GM19452 (cell line): ENCODE measurements around the gene GPR171.
"Not testable (repeated sequence)": the region's sequence is repeated elsewhere in the genome, so short reads cannot be mapped to it uniquely, and the experiment has no call there.

Experiments used
- ATAC-seq: cut with Tn5 transposase; IDR thresholded peaks from one replicate; pipeline ENCODE4 v1.9.1; 2021; ENCODE audit not compliant: unreplicated experiment

The GPR171 gene

DNA sequence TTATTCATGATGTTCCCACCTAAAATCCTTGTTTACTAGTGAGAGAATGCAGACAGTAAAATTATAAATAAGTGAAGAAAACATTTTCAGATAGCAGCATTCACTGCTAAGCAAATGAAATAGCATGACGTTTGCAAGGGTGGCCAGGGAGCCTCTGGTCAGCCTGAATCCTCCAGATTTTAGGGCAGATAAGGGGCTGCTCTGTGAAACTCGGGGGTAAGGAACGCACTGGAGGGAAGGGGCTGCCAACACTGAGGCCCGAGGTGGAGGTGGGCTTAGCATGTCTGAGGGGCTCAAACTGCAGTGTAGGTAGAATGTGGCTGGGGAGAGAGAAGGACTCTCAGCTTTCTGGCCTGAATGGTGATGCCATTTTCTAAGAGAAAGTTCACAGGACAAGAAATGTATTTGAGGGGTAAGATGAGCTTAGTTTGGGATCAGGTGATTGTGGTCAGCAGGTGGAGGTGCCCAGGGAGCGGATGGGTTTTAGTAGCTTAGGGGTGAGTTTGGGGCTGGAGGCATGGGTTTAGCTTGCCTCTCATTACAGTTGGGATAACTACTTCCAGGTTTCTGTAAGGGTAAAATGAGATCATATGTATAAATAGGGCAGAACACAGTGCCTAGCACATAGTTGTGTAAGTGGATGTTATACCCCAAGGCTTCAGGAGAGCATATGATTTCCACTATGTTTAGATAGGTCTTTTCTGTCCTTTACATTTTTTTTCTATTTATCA lies 20.5 kb downstream of the GPR171 start:
- ATAC-seq: no peak

DNA sequence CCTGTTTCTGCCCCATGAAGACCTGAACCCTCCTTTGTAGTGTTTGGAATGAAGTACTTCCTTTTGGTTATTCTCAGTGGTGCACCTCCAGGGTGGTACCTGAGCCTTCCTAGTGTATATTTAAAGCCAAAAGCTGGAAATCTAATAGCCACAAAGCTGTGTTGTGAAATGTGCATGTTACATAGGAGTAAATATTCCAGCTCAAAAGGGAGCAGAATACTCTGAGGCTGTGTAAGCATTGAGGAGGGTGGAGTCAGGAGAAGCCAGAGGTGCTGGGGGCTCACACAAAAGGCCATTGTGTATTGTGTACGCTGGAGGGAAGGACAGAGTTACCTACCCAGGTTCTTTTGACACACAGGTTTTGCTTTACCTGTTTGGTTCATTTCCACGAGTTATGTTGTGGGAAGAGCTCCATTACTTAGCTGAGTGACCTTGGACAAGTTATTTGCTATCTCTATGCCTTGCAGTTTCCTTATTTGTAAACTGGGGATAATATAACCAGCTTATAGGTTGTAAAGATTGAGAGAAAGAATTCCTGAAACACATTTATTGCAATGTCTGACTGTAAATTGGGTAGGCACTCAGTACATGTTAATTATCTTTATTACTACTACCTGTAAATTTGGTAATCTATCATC lies 24.7 kb downstream of the GPR171 start:
- no peak for ATAC-seq

DNA sequence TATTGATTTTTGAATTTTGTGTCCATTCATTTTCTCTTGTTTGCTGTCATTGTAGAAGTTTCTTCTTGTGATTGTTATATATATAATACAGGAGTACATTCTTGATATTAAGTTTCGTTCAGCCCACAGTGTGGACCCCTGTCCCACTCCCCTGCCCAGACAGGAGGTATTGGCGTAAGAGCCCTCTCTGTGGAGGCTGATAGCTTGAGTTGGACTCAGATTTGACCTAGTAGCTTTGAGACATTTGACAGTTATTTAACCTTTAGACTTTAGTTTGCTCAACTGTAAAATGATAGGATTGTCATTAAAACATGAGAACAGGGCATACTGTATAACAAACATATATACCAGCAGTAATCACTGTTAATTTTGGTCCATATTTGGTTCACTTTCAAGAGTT lies 27.1 kb downstream of the GPR171 start:
- ATAC-seq: no peak

DNA sequence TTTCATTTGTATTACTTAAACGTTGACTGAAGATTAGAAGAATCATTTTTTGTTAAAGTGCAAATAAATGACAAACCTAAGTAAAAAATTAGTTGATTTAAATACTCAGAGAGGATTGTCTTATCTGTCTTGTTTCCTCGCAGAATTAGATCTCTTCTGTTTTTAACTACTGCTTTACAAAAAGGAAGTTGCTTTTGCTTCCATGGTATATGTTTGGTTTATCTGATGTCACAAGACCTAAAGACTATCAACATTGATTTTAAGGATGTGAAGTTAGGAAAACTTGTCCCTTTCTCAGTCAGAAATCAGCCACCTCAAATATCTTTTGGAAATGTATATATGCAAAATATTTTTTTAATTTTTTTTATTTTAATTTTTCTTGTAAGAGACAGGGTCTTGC lies 28.7 kb downstream of the GPR171 start:
- no peak for ATAC-seq

DNA sequence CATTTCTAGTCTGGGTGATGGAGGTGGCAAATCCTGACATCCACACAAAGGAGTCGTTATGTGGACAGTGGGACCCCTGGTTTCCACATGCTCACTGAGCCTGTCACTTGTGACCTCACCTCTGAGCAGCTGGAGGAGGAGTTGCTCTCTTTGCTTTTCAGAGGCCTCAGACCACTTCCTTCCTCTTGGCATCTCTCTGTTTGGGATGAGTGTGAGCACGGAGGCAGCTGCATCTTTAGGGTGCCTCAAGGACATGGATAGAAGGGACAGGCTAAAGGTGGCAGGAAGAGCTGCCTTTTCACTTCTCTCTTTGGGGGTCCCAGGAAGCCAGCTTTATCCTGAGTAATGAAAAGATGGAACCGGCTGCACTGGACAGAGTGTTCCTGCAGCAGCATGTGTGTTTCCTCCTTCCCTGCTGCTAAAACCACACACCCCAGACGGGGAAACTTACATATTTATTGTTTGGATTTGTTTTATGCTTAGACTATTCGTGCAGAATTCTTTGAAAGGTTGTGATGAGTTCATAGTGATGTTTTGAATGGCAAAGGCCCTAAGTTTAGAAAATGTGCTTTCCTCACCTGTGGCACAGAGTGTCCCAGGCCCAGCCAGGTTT lies 31.8 kb downstream of the GPR171 start:
- ATAC-seq: peak; percentile 68

DNA sequence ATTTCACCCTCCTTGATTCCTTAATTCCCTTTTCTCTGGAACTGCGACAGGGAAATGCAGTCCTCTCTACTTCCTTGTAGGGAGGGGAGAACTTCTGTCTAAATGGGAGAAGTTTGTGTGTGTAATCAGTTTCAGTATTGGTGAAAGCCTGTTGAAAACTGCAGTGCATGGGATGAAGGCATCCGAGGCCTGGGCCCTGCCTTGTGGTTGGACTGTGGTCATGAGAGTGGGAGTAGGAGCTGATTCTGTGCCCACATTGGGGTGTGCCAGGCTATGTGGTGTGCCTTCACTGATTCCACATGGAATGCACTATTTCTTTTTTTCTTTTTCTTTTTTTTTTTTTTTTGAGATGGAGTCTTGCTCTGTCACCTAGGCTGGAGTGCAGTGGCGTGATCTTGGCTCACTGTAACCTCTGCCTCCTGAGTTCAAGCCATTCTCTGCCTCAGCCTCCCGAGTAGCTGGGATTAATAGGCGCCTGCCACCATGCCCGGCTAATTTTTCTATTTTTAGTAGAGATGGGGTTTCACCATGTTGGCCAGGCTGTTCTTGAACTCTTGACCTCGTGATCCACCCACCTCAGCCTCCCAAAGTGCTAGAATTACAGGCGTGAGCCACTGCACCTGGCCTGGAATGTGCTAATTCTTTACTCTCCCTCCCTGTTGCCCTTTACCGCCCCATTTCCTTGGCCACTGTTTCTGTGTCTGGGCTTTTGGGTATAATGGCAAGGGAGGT lies 32.9 kb downstream of the GPR171 start:
- ATAC-seq: not testable (repeated sequence)

DNA sequence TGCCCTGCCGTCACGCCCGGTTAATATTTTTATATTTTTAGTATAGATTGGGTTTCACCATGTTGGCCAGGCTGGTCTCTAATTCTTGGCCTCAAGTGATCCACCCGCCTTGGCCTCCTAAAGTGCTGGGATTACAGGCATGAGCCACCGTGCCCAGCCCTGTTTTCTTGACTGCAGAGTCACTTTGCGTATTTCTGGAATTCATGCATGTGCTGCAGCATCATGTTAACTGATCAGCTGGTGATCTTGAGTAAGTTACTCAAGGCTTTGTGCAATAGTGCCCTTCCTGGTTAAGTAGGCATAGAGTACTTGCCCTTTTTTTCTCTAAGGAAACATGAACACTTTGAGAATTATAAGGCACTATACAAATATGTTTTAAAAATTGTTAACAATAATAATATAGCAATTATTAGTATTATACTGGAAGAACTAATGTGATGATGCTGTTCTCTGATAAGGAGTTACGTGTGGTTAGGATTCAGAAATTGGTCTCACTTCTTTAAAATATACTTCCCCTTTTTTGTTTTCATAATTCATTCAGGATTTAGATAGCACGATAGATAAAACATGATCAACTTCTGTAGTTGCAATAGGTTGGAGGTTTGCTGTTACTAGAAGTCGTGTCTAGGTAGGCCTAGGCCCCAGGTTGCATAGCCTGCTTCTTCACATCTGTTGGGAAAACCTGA lies 33.6 kb downstream of the GPR171 start:
- ATAC-seq: no peak

DNA sequence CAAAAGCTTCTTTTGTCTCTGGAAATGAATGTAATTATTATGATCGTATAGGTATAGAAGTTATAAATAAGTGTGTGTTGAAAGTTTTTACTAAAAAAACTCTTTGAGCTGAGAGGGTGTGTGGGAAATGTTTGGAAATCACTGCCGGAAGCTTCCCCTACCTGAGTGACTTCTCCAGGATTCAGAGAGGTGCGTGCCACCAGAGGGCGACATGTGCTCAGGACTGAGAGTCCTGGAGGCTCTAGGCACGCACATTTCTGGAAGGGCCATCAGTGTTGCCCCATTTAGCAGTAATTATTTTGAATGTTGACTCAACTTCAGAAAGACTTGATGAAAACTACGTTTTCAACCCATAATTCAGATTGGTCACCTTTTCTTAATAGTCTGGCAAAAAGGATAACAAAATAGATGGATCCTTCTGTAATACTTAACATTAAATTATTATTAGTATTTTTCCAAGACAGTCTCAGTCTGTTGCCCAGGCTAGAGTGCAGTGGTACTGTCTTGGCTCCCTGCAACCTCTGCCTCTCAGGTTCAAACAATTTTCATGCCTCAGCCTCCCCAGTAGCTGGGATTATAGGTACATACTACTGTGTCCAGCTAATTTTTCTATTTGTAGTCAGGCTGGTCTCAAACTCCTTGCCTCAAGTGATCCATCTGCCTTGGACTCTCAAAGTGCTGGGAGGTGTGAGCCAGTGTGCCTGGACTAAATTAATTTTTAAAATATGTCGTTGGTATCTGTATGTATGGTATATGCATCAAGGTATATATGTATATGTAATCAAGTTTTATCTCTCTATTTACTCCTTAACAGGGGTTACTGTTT lies 34.5 kb downstream of the GPR171 start:
- peak; percentile 44 for ATAC-seq

DNA sequence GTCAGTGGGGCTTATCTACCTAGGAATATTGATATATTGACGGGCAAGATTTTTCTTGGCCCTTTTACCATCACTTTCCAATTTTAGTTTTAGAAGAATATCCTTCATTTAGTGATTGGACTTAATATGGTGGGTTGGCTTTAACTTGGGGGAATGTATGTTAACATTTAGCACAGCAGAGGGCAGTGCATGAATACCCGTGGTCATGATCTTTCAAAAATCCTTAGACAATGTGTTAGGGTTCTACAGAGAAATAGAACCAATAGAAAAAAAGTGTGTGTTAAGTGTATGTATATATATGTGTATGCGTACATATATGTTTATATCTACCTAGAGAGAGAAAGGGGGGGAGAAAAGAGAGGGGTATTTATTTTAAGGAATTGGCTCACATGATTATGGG lies 36.9 kb downstream of the GPR171 start:
- no peak for ATAC-seq

DNA sequence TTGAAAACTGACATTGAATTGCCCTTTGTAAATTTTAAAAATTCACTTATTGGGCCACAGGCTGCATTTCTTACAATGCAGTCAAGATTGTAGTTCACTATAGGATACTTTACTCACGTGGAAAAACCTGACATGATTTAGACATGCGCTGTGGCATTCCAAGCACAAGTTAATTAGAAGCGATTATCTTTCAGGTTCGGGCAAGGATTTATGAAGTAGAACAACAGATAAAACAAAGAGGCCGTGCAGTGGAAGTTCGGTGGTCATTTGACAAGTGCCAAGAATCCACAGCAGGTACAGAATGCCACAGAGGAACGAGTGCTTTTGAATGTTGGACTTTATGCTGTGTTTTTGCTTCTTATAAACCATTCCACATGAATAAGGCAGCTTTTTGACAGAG lies 37.8 kb downstream of the GPR171 start:
- no peak for ATAC-seq

DNA sequence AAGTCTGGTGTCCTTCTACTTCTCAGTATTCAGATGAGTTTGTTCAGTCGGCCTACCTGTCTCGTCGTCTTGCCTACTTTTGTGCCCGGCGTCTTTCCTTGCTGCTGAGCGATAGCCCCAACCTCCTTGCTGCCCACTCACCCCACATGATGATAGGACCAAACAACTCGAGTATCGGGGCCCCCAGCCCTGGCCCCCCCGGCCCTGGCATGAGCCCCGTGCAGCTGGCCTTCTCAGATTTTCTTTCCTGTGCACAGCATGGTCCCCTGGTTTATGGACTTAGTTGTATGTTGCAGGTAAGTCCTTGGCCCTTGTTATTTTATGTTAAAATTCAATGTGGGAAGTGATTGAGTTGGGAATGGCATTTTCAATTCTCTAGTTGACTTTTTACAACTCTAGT lies 43.2 kb downstream of the GPR171 start:
- no peak for ATAC-seq

DNA sequence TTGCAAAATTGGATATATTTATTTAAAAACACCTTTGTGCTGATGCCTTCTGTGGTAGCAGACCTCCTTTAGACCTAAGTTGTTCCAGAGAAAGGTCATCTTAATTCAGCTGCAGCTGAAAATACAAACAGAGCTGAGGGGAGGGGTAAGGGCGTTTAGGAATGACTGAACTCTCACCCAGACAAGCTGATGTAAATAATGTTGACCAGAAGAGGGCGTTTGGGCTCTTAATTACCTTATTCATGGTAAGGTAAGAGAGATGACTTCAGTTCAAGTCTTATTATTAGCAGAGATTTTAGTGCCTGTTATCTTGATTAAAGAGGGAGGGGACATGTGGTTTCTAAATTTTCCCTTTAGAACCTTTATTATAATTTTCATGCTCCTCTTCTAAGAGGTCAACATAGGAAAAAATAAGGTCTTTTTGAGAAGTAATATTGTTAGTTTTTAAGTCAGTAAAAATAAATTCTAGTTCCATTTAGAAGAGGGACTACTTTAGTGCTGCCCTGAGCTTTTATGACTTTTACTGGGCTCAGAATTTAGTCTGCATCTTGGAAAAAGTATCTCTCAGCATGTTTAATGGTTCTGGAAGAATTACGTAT lies 46.3 kb downstream of the GPR171 start:
- ATAC-seq: peak; percentile 90

DNA sequence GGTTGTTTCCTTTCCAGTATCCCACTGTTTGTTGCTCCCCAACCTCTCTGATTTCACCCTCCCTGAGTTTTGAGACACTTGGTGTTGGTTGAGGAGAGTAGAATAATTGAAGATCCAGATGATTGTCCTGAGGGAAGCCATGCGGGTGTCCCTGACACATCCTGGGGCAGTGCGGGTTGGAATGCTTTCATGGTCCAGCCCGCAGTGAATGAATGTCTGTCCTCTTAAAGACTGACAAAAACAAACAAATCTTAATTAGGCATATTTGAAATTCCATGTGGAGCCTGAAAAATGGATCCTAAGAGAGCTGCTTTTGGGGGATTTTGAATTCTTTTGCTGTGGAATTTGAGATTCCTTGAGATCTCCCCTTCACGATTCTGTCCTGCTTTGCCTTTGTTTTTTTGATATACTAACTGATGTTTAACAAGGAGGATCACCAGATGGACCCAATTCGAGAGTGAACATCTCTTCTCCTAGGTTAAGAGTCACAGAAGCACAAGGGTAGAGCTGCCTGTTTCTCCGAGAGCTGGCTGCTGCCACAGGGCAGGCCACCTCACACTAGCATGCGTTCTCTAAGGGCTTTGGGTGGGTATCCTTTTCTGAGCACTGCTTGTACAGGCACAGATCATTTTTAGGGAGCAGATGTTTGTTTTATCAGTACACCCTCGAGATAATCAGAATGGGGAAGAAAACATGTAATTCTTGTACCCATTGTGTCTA lies 47.4 kb downstream of the GPR171 start:
- ATAC-seq: no peak

DNA sequence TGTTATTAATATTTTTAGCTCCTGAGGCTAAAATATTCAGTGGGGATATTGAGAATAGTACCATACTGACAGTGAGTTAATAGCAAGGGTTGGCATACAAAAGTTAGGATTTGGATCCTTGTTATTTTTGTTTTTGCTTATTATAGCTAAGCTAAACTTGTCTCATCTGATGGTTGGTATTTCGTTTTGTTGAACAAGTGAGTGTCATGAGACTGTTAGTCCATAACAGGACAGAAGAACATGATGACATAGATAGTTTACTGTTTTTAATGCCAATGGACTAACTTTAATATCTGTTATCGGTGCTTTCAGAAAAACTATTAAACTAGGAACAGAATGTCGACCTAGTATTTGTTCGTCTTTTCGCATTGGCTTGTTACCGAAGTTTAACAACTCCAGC lies 48.5 kb downstream of the GPR171 start:
- ATAC-seq: no peak

DNA sequence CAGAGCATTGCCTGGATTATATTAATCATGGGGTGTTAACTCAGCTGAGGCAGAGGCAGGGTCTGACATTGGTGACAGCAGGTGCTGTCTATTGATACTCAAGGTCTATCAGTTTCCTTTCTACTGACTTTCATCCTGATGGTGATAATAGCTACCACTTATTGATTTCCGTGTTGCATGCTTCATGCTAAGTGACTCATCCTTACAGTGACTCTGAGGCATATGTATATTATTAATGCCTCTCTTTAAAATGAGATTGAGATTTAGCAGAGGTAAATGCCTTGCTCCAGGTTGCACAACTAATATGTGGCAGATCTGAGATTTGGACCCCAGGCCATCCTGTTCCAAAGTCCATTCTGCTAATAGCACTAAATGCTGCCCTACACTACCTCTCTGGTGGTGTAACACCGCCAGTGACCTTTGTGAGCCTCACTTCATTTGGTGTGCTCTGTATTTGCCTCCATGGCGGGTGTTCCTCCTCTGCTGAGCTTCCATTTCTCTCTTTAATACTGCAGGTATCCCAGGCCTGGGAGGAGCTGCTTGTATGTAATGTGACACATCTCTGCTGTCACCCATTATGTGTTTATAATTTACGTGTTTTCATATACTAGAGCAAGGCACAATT lies 50.4 kb downstream of the GPR171 start:
- no peak for ATAC-seq
